B cell (primary cell): Measurements from ENCODE around the gene ZMYND8. TPM values are rescaled to one million over a fixed set of nuclear protein-coding genes. Genes with fewer than 3 reads are reported as not detected.

Experiments
- ATAC-seq: fragments of 200-7000 bp; cut with Tn5 transposase; one replicate; pipeline ENCODE4 v1.10.0; 2021; ENCODE audit warnings: low read depth, mild to moderate bottlenecking, moderate number of reproducible peaks, moderate library complexity
- CTCF ChIA-PET: fragments of 350-600 bp; sonication (Branson Sonifier 250); formaldehyde crosslinking; loops from one replicate; lab custom pipeline; 2021; ENCODE audit warnings: antibody characterized with exemption, inconsistent platforms; lab: Charles Lee
- POLR2A ChIA-PET: fragments of 350-600 bp; sonication (Branson Sonifier 250); formaldehyde crosslinking; loops from one replicate; lab custom pipeline; 2021; ENCODE audit warnings: antibody characterized with exemption; lab: Charles Lee
- DNase-seq: peaks from one replicate; pipeline ENCODE4 v3.0.0; 2013
- H2AFZ ChIP-seq: 2 replicates; pipeline ENCODE4 v1.6.1; 2012; ENCODE audit warnings: mild to moderate bottlenecking, low read depth, low read length; ENCODE audit not compliant: insufficient read depth, poor library complexity, severe bottlenecking
- H3K27ac ChIP-seq, 2 donors: 1 replicate in 1 of 2; 2 replicates in 1 of 2; pipeline ENCODE4 v1.5.1; 2012 to 2013; ENCODE audit warnings: low read length in 2 of 2, mild to moderate bottlenecking in 2 of 2, moderate library complexity in 1 of 2
- H3K27me3 ChIP-seq, 4 experiments: fragments of 200-600 bp in 1 of 4; sonication (generic) in 1 of 4; replicated peaks in 1 of 4; 1 replicate in 2 of 4; 2 replicates in 2 of 4; pipeline versions ENCODE4 v1.6.1 to v1.7.0; 2013 to 2016; ENCODE audit warnings: low read length in 3 of 4, mild to moderate bottlenecking in 2 of 4, mixed read lengths in 1 of 4, moderate library complexity in 1 of 4; ENCODE audit not compliant: insufficient read depth in 4 of 4, control insufficient read depth in 3 of 4; ENCODE audit errors: control extremely low read depth in 1 of 4
- H3K36me3 ChIP-seq, 2 experiments: replicated peaks in 1 of 2; 1 replicate in 1 of 2; 2 replicates in 1 of 2; pipeline versions ENCODE4 v1.6.1 to v1.7.1; 2013; ENCODE audit warnings: low read length in 1 of 2; ENCODE audit not compliant: insufficient read depth in 2 of 2, control insufficient read depth in 1 of 2; ENCODE audit errors: control extremely low read depth in 1 of 2, extremely low read depth in 1 of 2
- H3K4me1 ChIP-seq, 2 donors: fragments of 200-600 bp in 1 of 2; sonication (generic) in 1 of 2; 1 replicate in 1 of 2; 2 replicates in 1 of 2; pipeline versions ENCODE4 v1.5.1 to v1.6.1; 2013 to 2017; ENCODE audit warnings: low read length in 2 of 2; ENCODE audit not compliant: control insufficient read depth in 2 of 2, insufficient read depth in 2 of 2
- H3K4me2 ChIP-seq: replicated peaks from 2 replicates; pipeline ENCODE3; 2012; ENCODE audit warnings: mild to moderate bottlenecking, low read depth, low read length; ENCODE audit not compliant: poor library complexity, severe bottlenecking
- H3K4me3 ChIP-seq, 5 experiments: fragments of 200-600 bp in 1 of 5; sonication (generic) in 1 of 5; 1 replicate in 3 of 5; 2 replicates in 2 of 5; pipeline versions ENCODE4 v1.5.1 to v1.7.0; 2011 to 2016; ENCODE audit warnings: low read length in 4 of 5, mild to moderate bottlenecking in 4 of 5, low read depth in 2 of 5, control low read depth in 1 of 5, moderate library complexity in 1 of 5; ENCODE audit not compliant: insufficient read depth in 1 of 5; ENCODE audit errors: control extremely low read depth in 1 of 5, extremely low read depth in 1 of 5
- H3K79me2 ChIP-seq: fragments of 200-600 bp; sonication (generic); one replicate; pipeline ENCODE4 v1.6.0; 2016; ENCODE audit warnings: low read length; ENCODE audit not compliant: control insufficient read depth, insufficient read depth
- H3K9ac ChIP-seq: fragments of 200-600 bp; sonication (generic); 2 replicates; pipeline ENCODE4 v1.6.1; 2017; ENCODE audit warnings: mild to moderate bottlenecking, low read length, moderate library complexity
- H3K9me3 ChIP-seq, 3 donors: one replicate each; pipeline versions ENCODE4 v1.6.1 to v1.7.1; 2013; ENCODE audit warnings: low read length in 2 of 3; ENCODE audit not compliant: control insufficient read depth in 2 of 3, insufficient read depth in 1 of 3; ENCODE audit errors: control extremely low read depth in 1 of 3
- H4K20me1 ChIP-seq: 2 replicates; pipeline ENCODE4 v1.6.0; 2012; ENCODE audit warnings: mild to moderate bottlenecking, low read length; ENCODE audit not compliant: insufficient read depth, control insufficient read depth, poor library complexity, severe bottlenecking
- H3K27ac Mint-ChIP-seq: one replicate; pipeline ENCODE4 v1.8.0; 2021; ENCODE audit warnings: mixed read lengths
- H3K27me3 Mint-ChIP-seq: one replicate; pipeline ENCODE4 v1.8.0; 2021; ENCODE audit warnings: mixed read lengths
- H3K4me1 Mint-ChIP-seq: one replicate; pipeline ENCODE4 v1.8.0; 2021; ENCODE audit warnings: mixed read lengths
- H3K4me3 Mint-ChIP-seq: one replicate; pipeline ENCODE4 v1.8.0; 2021; ENCODE audit warnings: mixed read lengths
- H3K9me3 Mint-ChIP-seq: one replicate; pipeline ENCODE4 v1.8.0; 2022; ENCODE audit warnings: mixed read lengths; ENCODE audit not compliant: insufficient read depth
- EZH2 ChIP-seq: IDR thresholded peaks from 2 replicates; pipeline ENCODE4 v1.6.1; 2012; ENCODE audit warnings: borderline replicate concordance, low read depth, mild to moderate bottlenecking, moderate library complexity, low read length; ENCODE audit not compliant: insufficient read depth, poor library complexity, severe bottlenecking
- WGBS: methylation state at CpG from one replicate; pipeline ENCODE4 v1.1.5; 2013; ENCODE audit warnings: missing lambda C conversion rate; ENCODE audit not compliant: insufficient coverage; 5-methylcytosine and 5-hydroxymethylcytosine counted together
- intact Hi-C: fragments of 100-400 bp; cut with micrococcal nuclease; formaldehyde crosslinking; loops from one replicate; pipeline ENCODE4 v1.10.0; 2022
- polyA plus RNA-seq: library from polyadenylated mRNA; depleted of rRNA; stranded (reverse); fragments of >200 nt; gene quantifications from 2 replicates; pipeline ENCODE4 v1.2.3, GENCODE V29; 2012
- total RNA-seq, 2 donors: library from RNA; stranded (reverse); fragments of 120-200 nt in 1 of 2; gene quantifications; 1 replicate in 1 of 2; 2 replicates in 1 of 2; pipeline versions ENCODE4 v1.2.3 to v1.2.4, GENCODE V29; 2013 to 2022
- TF ChIP-seq, protein P1 (sequence below): fragments of 200-600 bp; IDR thresholded peaks from one replicate; pipeline ENCODE4 v1.8.0; 2022; ENCODE audit warnings: antibody characterized with exemption, mild to moderate bottlenecking

The ZMYND8 gene
- total and polyA plus RNA-seq, 2 donors (not counting 1 experiment from before 2014, with no cell fraction given): 20.3 to 67.2 TPM

DNA sequence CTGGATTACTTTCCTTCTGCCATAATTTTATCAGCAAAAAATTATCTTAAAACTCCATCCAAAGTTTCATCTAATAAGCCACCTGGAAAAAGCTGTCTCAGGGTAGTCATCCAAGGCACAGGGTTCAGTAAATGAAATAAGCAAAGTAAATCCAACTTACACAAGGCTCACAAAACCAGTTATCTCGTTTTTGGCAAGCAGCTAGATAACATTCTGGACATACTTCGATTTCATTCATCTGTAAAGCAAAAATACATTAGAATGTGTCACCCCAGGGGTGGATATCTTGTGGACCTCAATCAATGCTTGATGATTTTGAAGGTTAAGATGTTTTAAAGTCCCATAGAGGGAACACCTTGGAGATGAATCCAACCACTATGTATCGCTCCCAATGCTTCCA, 73.1 kb downstream of the ZMYND8 start:
- no peak overlapping the region for H3K4me3 ChIP-seq
- peak overlapping the region; percentile 11 for H3K27ac Mint-ChIP-seq
- no peaks in the 10 kb centered on the region for H3K9me3 Mint-ChIP-seq
- H3K36me3 ChIP-seq: peaks cover 2 to 84% of the 10 kb centered on the region in 2 experiments
- 100% methylated on average over 1 of the region's 3 CpGs for WGBS
- H3K4me1 Mint-ChIP-seq: no peaks in the 10 kb centered on the region
- ATAC-seq (no peak), DNase-seq (no peak)
- H3K79me2 ChIP-seq: peaks cover 46% of the 10 kb centered on the region
- no peaks in the 10 kb centered on the region for H4K20me1 ChIP-seq
- H3K4me2 ChIP-seq: no peak overlapping the region
- no peaks in the 10 kb centered on the region for H3K9me3 ChIP-seq
- ChIA-PET CTCF (interaction anchor here (0.7 to 5.0 kb wide), 4 partner anchors 11 to 338 kb away, joined by 3 to 36 read pairs (median 16); no protein-coding TSS in a partner anchor), POLR2A (no interaction called here)
- intact Hi-C loops: no loop called here
- TF ChIP-seq, protein P1, sequence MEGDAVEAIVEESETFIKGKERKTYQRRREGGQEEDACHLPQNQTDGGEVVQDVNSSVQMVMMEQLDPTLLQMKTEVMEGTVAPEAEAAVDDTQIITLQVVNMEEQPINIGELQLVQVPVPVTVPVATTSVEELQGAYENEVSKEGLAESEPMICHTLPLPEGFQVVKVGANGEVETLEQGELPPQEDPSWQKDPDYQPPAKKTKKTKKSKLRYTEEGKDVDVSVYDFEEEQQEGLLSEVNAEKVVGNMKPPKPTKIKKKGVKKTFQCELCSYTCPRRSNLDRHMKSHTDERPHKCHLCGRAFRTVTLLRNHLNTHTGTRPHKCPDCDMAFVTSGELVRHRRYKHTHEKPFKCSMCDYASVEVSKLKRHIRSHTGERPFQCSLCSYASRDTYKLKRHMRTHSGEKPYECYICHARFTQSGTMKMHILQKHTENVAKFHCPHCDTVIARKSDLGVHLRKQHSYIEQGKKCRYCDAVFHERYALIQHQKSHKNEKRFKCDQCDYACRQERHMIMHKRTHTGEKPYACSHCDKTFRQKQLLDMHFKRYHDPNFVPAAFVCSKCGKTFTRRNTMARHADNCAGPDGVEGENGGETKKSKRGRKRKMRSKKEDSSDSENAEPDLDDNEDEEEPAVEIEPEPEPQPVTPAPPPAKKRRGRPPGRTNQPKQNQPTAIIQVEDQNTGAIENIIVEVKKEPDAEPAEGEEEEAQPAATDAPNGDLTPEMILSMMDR: no peak
- TF ChIP-seq EZH2: no peak
- no peak overlapping the region for H3K4me3 Mint-ChIP-seq
- H3K9ac ChIP-seq: no peak overlapping the region
- no peaks in the 10 kb centered on the region for H3K27me3 ChIP-seq
- no peaks in the 10 kb centered on the region for H3K4me1 ChIP-seq
- no peaks in the 10 kb centered on the region for H3K27me3 Mint-ChIP-seq
- H3K27ac ChIP-seq: no peak overlapping the region
- H2AFZ ChIP-seq: no peak overlapping the region

- H3K4me3 ChIP-seq: no peak overlapping the region
- ChIA-PET CTCF (interaction anchor here (0.7 to 5.0 kb wide), 4 partner anchors 11 to 338 kb away, joined by 3 to 36 read pairs (median 16); no protein-coding TSS in a partner anchor), POLR2A (interaction anchor here (0.7 kb wide), 1 partner anchor 25 kb away, joined by 3 read pairs; no protein-coding TSS in a partner anchor)
- H3K4me1 ChIP-seq: no peaks in the 10 kb centered on the region
- Mint-ChIP-seq H3K27ac (no peak overlapping the region), H3K27me3 (no peaks in the 10 kb centered on the region), H3K4me1 (no peaks in the 10 kb centered on the region), H3K4me3 (no peak overlapping the region), H3K9me3 (no peaks in the 10 kb centered on the region)
- H3K4me2 ChIP-seq: no peak overlapping the region
- DNase-seq (no peak), ATAC-seq (no peak)
- peaks cover 2 to 84% of the 10 kb centered on the region in 2 experiments for H3K36me3 ChIP-seq
- WGBS: no CpG with 5 or more reads among the region's 2 CpGs
- no peak overlapping the region for H3K9ac ChIP-seq
- TF ChIP-seq EZH2: no peak
- TF ChIP-seq, protein P1: no peak
- H3K9me3 ChIP-seq: no peaks in the 10 kb centered on the region
- intact Hi-C loops: no loop called here
- no peak overlapping the region for H2AFZ ChIP-seq
- H3K27ac ChIP-seq: no peak overlapping the region
- H4K20me1 ChIP-seq: no peaks in the 10 kb centered on the region
- peaks cover 49% of the 10 kb centered on the region for H3K79me2 ChIP-seq
- no peaks in the 10 kb centered on the region for H3K27me3 ChIP-seq
These were observed 73.6 kb downstream of the ZMYND8 start for GRCh38 chr20:47282864-47283263.
